Liver (tissue), 9 donors: ENCODE results near the gene MED22. TPM values are rescaled to one million over a fixed set of nuclear protein-coding genes. Genes with fewer than 3 reads are reported as not detected.

Source experiments
- DNase-seq: peaks from one replicate; pipeline ENCODE4 v3.0.0-alpha.2; 2017; ENCODE audit warnings: low spot score
- H3K27ac ChIP-seq, 2 donors: one replicate each; pipeline ENCODE4 v1.7.0; 2013; ENCODE audit warnings: inconsistent platforms in 2 of 2, low read length in 2 of 2, control low read depth in 1 of 2, low read depth in 1 of 2, mild to moderate bottlenecking in 1 of 2
- H3K27me3 ChIP-seq, 4 donors: one replicate each; pipeline versions ENCODE4 v1.6.1 to v1.7.0; 2013; ENCODE audit warnings: low read length in 3 of 4, inconsistent platforms in 1 of 4, mild to moderate bottlenecking in 1 of 4, moderate library complexity in 1 of 4; ENCODE audit not compliant: control insufficient read depth in 4 of 4, insufficient read depth in 4 of 4
- H3K36me3 ChIP-seq, 4 donors: one replicate each; pipeline versions ENCODE4 v1.6.1 to v1.7.0; 2013; ENCODE audit warnings: low read length in 3 of 4, mild to moderate bottlenecking in 3 of 4, low read depth in 1 of 4, moderate library complexity in 1 of 4; ENCODE audit not compliant: control insufficient read depth in 4 of 4, insufficient read depth in 3 of 4
- H3K4me1 ChIP-seq, 4 donors: one replicate each; pipeline versions ENCODE4 v1.6.1 to v1.7.0; 2013; ENCODE audit warnings: low read length in 3 of 4, mild to moderate bottlenecking in 3 of 4, moderate library complexity in 1 of 4; ENCODE audit not compliant: control insufficient read depth in 4 of 4, insufficient read depth in 4 of 4
- H3K4me3 ChIP-seq, 3 donors: one replicate each; pipeline versions ENCODE4 v1.6.1 to v1.7.0; 2013; ENCODE audit warnings: low read length in 3 of 3, control low read depth in 1 of 3, low read depth in 1 of 3, mild to moderate bottlenecking in 1 of 3
- H3K9ac ChIP-seq, 2 donors: one replicate each; pipeline ENCODE4 v1.7.0; 2013; ENCODE audit warnings: low read length in 2 of 2, mild to moderate bottlenecking in 2 of 2, moderate library complexity in 2 of 2, control low read depth in 1 of 2, low read depth in 1 of 2
- H3K9me3 ChIP-seq, 4 donors: one replicate each; pipeline versions ENCODE4 v1.6.1 to v1.7.0; 2013; ENCODE audit warnings: low read length in 3 of 4; ENCODE audit not compliant: control insufficient read depth in 4 of 4
- CTCF ChIP-seq: fragments of 150-350 bp; IDR thresholded peaks from 2 replicates; pipeline ENCODE4 v1.5.1; 2017; ENCODE audit warnings: improper control_type of control experiment, low read depth, low read length; ENCODE audit not compliant: missing input control
- EGR1 ChIP-seq, 2 donors: IDR thresholded peaks; 2 replicates each; pipeline ENCODE4 v1.6.1; 2016 to 2018; ENCODE audit warnings: antibody characterized with exemption in 2 of 2, low read depth in 2 of 2
- FOXA1 ChIP-seq: IDR thresholded peaks from 2 replicates; pipeline ENCODE4 v1.6.1; 2016; ENCODE audit warnings: antibody characterized with exemption
- FOXA2 ChIP-seq: IDR thresholded peaks from 2 replicates; pipeline ENCODE4 v1.6.1; 2016; ENCODE audit warnings: antibody characterized with exemption
- GABPA ChIP-seq, 2 donors: IDR thresholded peaks in 1 of 2; conservative IDR thresholded peaks in 1 of 2; 2 replicates each; pipeline ENCODE4 v1.6.1; 2016; ENCODE audit warnings: antibody characterized with exemption in 2 of 2, mild to moderate bottlenecking in 1 of 2, moderate library complexity in 1 of 2
- HNF4A ChIP-seq, 2 donors: conservative IDR thresholded peaks; 2 replicates each; pipeline ENCODE4 v1.6.1; 2016; ENCODE audit warnings: antibody characterized with exemption in 2 of 2, mild to moderate bottlenecking in 2 of 2
- HNF4G ChIP-seq: IDR thresholded peaks from 2 replicates; pipeline ENCODE4 v1.6.1; 2016; ENCODE audit warnings: antibody characterized with exemption
- NR2F2 ChIP-seq: IDR thresholded peaks from 2 replicates; pipeline ENCODE4 v1.6.1; 2016; ENCODE audit warnings: antibody characterized with exemption
- RAD21 ChIP-seq, 2 donors: IDR thresholded peaks; 2 replicates each; pipeline ENCODE4 v1.6.1; 2016; ENCODE audit warnings: antibody characterized with exemption in 2 of 2, mild to moderate bottlenecking in 2 of 2
- RXRA ChIP-seq, 2 donors: IDR thresholded peaks; 2 replicates each; pipeline ENCODE4 v1.6.1; 2017 to 2018; ENCODE audit warnings: antibody characterized with exemption in 2 of 2, mild to moderate bottlenecking in 1 of 2
- TAF1 ChIP-seq: conservative IDR thresholded peaks from 2 replicates; pipeline ENCODE4 v1.6.1; 2016; ENCODE audit warnings: antibody characterized with exemption, mild to moderate bottlenecking
- YY1 ChIP-seq: IDR thresholded peaks from 2 replicates; pipeline ENCODE4 v1.6.1; 2016; ENCODE audit warnings: antibody characterized with exemption, mild to moderate bottlenecking
- WGBS: extraction: QIAGEN DNeasy Blood & Tissue Kit; methylation state at CpG from one replicate; pipeline ENCODE4 v1.1.7; 2013; 5-methylcytosine and 5-hydroxymethylcytosine counted together
- polyA plus RNA-seq, 2 donors: library from polyadenylated mRNA; stranded (reverse) in 1 of 2; unstranded in 1 of 2; fragments of 200-250 nt in 1 of 2; fragments of >200 nt in 1 of 2; fragmentation: Nextera tagmentation in 1 of 2; extraction: Ambion mirVana in 1 of 2; gene quantifications; one replicate each; pipeline versions ENCODE4 v1.2.1 to v1.2.3, GENCODE V29; 2013 to 2015
- total RNA-seq, 2 donors: library from RNA; depleted of rRNA; stranded (reverse); fragments of >200 nt; gene quantifications; one replicate each; pipeline ENCODE4 v1.2.3, GENCODE V29; 2014
- TF ChIP-seq, protein P1 (sequence below): IDR thresholded peaks from 2 replicates; pipeline ENCODE4 v1.6.1; 2016; ENCODE audit warnings: antibody characterized with exemption
- TF ChIP-seq, protein P2 (sequence below): IDR thresholded peaks from 2 replicates; pipeline ENCODE4 v1.6.1; 2016; ENCODE audit warnings: antibody characterized with exemption
- TF ChIP-seq, protein P3 (sequence below): IDR thresholded peaks from 2 replicates; pipeline ENCODE4 v1.6.1; 2016; ENCODE audit warnings: antibody characterized with exemption, mild to moderate bottlenecking
- TF ChIP-seq, protein P4 (sequence below): IDR thresholded peaks from 2 replicates; pipeline ENCODE4 v1.6.1; 2016; ENCODE audit warnings: antibody characterized with exemption
- donor health status: healthy.
- donor health status: healthy.
- donor health status: healthy.
- donor health status: healthy.
- donor health status: healthy.

Gene MED22
- total and polyA plus RNA-seq, 4 donors: 3.1 to 10.3 (median 9.9) TPM

GRCh38 chr9:133340916-133341315 lies 7.0 kb downstream of the MED22 start:
- Histone ChIP-seq H3K36me3 (peaks cover 0 to 46% (median 13%) of the 10 kb centered on the region in 4 donors), H3K27me3 (no peaks in the 10 kb centered on the region), H3K9me3 (no peaks in the 10 kb centered on the region), H3K4me3 (no peak overlapping the region), H3K9ac (no peak overlapping the region), H3K4me1 (peaks cover 0 to 12% (median 5%) of the 10 kb centered on the region in 4 donors), H3K27ac (no peak overlapping the region)
- 93% methylated on average over 13 of the region's 13 CpGs for WGBS
- no peak for DNase-seq
- TF ChIP-seq YY1: no peak
- TF ChIP-seq FOXA1: no peak
- no peak for TF ChIP-seq HNF4A (conservative IDR thresholded peaks at IDR 0.05)
- TF ChIP-seq, protein P1, sequence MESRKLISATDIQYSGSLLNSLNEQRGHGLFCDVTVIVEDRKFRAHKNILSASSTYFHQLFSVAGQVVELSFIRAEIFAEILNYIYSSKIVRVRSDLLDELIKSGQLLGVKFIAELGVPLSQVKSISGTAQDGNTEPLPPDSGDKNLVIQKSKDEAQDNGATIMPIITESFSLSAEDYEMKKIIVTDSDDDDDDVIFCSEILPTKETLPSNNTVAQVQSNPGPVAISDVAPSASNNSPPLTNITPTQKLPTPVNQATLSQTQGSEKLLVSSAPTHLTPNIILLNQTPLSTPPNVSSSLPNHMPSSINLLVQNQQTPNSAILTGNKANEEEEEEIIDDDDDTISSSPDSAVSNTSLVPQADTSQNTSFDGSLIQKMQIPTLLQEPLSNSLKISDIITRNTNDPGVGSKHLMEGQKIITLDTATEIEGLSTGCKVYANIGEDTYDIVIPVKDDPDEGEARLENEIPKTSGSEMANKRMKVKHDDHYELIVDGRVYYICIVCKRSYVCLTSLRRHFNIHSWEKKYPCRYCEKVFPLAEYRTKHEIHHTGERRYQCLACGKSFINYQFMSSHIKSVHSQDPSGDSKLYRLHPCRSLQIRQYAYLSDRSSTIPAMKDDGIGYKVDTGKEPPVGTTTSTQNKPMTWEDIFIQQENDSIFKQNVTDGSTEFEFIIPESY: no peak
- no peak for TF ChIP-seq EGR1 (IDR thresholded peaks at IDR 0.05; ENCODE audit: low read depth in 2 of 2)
- TF ChIP-seq, protein P2, sequence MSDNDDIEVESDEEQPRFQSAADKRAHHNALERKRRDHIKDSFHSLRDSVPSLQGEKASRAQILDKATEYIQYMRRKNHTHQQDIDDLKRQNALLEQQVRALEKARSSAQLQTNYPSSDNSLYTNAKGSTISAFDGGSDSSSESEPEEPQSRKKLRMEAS: no peak
- no peak for TF ChIP-seq GABPA (IDR thresholded peaks at IDR 0.05 in 1 of 2, conservative IDR thresholded peaks at IDR 0.05 in 1 of 2)
- TF ChIP-seq HNF4G: no peak
- no peak for TF ChIP-seq RXRA (IDR thresholded peaks at IDR 0.05)
- TF ChIP-seq RAD21 (IDR thresholded peaks at IDR 0.05): no peak
- TF ChIP-seq TAF1: no peak
- TF ChIP-seq, protein P3, sequence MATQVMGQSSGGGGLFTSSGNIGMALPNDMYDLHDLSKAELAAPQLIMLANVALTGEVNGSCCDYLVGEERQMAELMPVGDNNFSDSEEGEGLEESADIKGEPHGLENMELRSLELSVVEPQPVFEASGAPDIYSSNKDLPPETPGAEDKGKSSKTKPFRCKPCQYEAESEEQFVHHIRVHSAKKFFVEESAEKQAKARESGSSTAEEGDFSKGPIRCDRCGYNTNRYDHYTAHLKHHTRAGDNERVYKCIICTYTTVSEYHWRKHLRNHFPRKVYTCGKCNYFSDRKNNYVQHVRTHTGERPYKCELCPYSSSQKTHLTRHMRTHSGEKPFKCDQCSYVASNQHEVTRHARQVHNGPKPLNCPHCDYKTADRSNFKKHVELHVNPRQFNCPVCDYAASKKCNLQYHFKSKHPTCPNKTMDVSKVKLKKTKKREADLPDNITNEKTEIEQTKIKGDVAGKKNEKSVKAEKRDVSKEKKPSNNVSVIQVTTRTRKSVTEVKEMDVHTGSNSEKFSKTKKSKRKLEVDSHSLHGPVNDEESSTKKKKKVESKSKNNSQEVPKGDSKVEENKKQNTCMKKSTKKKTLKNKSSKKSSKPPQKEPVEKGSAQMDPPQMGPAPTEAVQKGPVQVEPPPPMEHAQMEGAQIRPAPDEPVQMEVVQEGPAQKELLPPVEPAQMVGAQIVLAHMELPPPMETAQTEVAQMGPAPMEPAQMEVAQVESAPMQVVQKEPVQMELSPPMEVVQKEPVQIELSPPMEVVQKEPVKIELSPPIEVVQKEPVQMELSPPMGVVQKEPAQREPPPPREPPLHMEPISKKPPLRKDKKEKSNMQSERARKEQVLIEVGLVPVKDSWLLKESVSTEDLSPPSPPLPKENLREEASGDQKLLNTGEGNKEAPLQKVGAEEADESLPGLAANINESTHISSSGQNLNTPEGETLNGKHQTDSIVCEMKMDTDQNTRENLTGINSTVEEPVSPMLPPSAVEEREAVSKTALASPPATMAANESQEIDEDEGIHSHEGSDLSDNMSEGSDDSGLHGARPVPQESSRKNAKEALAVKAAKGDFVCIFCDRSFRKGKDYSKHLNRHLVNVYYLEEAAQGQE: no peak
- TF ChIP-seq NR2F2: no peak
- TF ChIP-seq CTCF: no peak

DNA sequence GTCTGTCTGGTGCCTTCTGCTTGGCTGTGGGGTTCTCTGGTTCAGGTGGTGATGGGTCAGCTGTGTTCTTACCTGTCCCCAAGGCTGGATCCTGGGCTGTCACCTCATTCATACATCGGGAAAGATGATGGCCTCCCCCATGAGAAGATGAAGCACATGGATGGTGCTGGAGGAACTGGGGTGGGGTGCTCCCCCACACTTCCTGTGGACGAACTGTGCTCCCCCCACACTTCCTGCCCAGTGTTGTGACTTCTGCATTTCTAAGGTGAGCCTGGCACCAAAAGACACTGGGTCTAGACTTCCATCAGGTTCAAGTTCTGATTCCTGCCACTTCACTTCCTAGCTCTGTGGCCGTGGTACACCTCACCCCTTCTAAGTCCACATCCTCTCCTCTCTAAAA lies 7.7 kb downstream of the MED22 start:
- DNase-seq: no peak
- Histone ChIP-seq H3K36me3 (peaks cover 0 to 44% (median 13%) of the 10 kb centered on the region in 4 donors), H3K27me3 (no peaks in the 10 kb centered on the region), H3K27ac (peak overlapping the region in 1 of 2 donors; percentile 9), H3K9ac (no peak overlapping the region), H3K4me3 (no peak overlapping the region), H3K4me1 (peaks cover 0 to 12% (median 6%) of the 10 kb centered on the region in 4 donors), H3K9me3 (no peaks in the 10 kb centered on the region)
- 81% methylated on average over 3 of the region's 3 CpGs for WGBS
- TF ChIP-seq EGR1 (IDR thresholded peaks at IDR 0.05; ENCODE audit: low read depth in 2 of 2): no peak
- no peak for TF ChIP-seq FOXA1
- TF ChIP-seq, protein P3: no peak
- TF ChIP-seq, protein P4, sequence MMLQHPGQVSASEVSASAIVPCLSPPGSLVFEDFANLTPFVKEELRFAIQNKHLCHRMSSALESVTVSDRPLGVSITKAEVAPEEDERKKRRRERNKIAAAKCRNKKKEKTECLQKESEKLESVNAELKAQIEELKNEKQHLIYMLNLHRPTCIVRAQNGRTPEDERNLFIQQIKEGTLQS: no peak
- TF ChIP-seq, protein P1: no peak
- TF ChIP-seq HNF4A (conservative IDR thresholded peaks at IDR 0.05): no peak
- no peak for TF ChIP-seq RXRA (IDR thresholded peaks at IDR 0.05)
- no peak for TF ChIP-seq FOXA2
- TF ChIP-seq NR2F2: no peak
- no peak for TF ChIP-seq GABPA (IDR thresholded peaks at IDR 0.05 in 1 of 2, conservative IDR thresholded peaks at IDR 0.05 in 1 of 2)
